NCI-H128 (cell line): Measurements from ENCODE around the gene KAZN.
"Not testable (repeated sequence)": the region's sequence is repeated elsewhere in the genome, so short reads cannot be mapped to it uniquely, and the experiment has no call there.

Experiments used
- DNase-seq: peaks from one replicate; lab custom pipeline; 2025; ENCODE audit not compliant: unreplicated experiment; lab: John Stamatoyannopoulos, UW

KAZN gene

DNA sequence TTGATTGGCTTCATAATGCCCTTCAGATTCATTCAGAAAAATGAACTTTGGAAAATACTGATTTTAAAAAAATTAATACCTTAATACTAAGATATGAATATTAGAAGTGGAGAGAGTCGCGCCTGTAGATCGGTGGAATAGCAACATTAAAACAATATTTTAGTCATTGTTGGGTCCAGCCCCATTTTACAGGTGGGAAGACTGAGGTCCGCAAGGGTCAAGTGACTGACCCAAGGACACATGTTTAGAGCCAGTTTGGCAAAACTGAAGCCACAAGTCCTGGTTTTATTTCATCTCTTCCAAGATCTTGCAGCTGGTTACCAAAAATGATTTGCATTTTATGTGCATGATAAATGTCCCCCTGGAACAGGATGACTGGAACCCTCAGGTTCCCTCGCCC is 441.4 kb downstream of the KAZN start:
- DNase-seq: no peak

DNA sequence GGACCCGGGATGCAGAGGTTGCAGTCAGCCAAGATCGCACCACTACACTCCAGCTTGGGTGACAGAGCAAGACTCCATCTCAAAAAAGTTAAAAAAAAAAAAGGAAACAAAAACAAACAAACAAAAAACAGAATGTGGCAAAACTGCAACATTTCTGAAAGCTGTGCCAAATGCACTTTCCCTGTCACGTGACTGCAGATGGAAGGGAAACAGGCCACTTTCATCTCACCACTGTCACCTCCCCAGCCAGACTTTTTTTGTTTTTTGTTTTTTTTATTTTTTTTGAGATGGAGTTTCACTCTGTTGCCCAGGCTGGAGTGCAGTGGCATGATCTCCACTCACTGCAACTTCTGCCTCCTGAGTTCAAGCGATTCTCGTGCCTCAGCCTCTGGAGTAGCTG is 442.2 kb downstream of the KAZN start:
- not testable (repeated sequence) for DNase-seq

DNA sequence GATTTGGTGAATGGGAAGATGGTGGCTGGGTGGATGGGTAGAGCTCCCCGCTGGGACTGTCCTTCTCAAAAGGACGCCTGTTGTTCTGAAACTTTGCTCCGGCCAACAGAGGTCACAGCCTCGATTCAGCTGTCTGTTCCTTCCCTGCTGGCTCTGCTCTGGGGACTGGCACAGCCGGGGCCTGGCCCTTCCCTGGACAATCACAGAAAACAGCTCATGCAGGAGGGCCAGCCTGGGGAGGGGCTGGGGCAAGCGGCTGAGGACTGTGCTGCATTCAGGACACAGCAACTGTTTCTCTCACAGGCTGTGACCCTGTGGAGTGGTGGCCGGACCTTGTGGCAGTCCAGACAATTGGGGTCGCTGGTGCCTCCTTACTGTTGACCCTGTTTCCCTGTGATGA is 444.4 kb downstream of the KAZN start:
- DNase-seq: no peak

DNA sequence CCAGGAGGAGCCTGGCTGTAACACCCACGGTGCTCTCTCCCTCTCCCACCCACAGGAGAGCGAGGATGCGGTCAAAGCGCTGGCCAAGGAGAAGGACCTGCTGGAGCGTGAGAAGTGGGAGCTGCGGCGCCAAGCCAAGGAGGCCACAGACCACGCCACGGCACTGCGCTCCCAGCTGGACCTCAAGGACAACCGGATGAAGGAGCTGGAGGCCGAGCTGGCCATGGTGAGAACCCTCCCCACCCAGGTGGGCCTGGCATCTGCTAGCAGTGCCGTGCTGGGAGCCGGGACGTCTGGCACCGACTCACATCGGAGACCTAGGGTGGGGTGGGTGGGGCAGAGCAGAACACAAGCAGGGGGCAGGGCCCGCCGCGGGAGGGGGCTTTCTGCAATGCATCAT is 445.4 kb downstream of the KAZN start:
- DNase-seq: no peak

DNA sequence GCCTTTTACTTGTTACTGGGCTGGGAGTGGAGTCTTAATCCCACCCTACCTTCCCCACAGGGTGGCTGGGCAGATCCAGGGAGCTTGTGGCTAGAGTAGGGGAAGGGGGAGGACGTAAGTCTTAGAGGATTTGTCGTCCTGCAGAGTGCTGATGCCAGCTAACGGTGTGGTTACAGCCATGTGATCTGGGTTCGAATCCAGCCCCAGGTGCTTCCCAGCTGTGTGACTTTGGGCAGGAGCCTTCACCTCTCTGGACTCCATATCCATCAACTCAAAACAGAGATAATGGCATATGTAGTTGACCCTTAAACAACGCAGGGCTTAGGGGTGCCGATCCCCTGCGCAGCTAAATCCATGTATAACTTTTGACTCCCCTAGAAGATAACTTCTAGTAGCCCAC is 446.6 kb downstream of the KAZN start:
- DNase-seq: no peak

DNA sequence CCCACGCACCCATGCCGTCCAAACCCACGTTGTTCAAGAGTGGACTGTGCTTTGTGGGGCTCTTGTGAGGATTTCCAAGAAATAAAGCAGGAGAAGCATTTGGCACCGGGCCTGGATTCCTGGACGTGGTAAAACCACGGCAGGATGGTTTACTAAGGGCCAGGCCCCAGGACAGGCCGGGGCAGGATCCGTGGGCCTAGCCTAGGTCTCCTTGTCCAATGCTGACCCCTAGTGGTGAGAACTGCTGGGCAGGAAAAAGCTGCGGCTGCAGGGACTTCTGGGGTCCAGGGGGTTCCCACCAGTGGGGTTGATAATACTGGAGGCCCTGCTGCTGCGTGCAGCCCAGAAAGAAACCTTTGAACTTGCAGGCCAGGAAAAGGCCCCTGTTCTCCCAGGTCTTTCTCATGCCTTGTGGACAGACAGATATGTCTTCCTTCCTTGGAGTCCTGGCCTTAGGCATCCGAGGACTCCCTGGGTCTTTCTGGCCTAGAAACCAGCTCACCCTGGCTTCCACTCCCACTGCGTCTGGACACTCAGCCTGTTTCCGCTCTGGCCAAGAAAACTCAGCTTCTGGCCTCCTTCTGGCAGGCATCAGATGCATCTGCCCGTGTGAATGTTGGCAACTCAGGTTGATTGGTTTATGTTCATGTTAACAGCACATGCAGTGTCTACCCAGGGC is 448.1 kb downstream of the KAZN start:
- DNase-seq: no peak

DNA sequence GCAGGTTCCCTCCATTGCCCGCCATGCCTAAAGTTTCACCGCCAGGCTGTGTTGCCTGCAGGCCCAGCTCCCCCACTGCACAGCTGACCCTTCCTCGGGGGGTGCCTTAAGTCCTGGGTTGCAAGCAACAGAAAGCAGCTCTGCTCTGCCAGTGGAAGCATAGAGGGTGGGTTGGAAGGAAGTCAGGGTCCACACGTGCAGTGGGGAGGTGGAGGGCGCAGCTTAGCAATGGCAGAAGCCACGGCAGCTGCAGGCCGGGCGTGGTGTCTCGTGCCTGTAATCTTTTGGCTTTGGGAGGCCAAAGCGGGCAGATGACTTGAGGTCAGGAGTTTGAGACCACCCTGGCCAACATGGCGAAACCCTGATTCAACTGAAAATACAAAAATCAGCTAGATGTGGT is 448.8 kb downstream of the KAZN start:
- no peak for DNase-seq

DNA sequence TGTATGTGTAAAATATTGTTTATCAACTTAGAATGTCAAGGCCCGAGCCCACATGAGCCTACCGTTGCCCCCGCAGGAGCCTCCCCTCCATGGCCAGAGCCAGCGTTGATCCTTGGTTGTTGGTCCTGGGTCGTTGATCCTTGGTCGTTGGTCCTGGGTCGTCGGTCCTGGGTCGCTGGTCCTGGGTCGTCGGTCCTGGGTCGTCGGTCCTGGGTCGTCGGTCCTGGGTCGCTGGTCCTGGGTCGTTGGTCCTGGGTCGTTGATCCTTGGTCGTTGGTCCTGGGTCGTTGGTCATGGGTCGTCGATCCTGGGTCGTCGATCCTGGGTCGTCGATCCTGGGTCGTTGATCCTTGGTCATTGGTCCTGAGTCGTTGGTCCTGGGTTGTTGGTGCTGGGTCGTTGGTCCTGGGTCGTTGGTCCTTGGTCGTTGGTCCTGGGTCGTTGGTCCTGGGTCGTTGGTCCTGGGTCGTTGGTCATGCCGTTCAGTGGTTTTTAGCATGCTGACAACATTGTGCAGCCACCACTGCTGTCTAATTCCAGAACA is 450.0 kb downstream of the KAZN start:
- DNase-seq: no peak

DNA sequence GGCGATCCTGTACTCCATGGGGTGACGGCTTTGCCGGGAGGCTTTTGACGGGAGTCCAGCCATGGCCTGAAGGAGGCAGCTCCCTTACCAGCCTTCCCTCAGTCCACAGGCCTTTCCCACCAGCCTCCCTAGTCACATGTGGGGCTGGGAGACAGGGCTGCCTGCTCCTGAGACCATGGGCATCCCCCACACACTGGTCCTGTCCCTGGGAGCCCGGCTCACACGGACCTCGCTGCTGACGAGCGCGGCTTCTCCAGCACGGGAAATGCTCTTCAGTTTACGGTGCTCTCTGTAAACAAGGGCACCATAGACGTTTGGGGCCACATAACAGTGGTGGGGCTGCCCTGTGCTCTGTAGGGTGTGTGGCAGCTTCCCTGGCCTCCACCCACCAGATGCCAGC is 450.6 kb downstream of the KAZN start:
- no peak for DNase-seq

DNA sequence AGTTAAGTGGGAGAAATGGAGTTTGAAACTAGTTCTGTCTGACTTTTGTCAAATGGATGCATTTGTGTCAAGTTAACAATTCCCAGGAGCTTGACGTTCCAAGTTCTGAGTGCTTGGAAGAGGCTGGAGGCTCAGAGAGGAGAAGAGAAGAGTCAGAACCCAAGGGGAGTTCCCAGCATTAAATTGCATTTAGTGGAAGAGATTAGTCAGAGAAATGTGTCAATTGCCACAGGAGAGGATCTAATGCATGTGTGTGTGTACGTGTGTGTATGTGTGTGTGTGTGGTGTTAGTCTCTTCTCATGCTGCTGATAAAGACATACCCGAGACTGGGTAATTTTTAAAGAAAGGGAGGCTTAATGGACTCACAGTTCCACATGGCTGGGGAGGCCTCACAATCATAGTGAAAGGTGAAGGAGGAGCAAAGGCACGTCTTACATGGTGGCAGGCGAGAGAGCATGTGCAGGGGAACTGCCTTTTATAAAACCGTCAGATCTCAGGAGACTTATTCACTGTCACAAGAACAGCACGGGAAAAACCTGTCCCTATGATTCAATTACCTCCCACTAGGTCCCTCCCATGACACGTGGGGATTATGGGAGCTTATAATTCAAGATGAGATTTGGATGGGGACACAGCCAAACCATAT is 453.5 kb downstream of the KAZN start:
- no peak for DNase-seq

DNA sequence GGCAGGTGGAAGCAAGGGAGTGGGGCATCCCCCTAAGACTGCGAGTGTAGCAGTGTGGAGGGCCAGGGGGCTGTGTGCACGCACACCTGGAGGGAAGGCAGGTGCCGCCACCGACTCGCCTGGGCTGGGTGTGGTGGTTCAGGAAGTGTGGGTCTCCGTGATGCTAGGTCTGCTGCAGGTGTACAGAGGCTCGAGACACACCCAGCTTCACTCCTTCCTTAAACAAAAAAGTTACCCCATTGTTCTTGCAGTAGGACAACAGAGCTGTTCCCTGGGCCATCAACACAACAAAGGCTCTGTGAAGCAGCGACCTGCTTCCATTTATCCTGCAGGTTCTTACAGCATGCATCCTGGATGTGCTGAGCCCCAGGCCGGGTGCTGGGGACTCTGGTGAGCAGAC is 454.7 kb downstream of the KAZN start:
- no peak for DNase-seq

DNA sequence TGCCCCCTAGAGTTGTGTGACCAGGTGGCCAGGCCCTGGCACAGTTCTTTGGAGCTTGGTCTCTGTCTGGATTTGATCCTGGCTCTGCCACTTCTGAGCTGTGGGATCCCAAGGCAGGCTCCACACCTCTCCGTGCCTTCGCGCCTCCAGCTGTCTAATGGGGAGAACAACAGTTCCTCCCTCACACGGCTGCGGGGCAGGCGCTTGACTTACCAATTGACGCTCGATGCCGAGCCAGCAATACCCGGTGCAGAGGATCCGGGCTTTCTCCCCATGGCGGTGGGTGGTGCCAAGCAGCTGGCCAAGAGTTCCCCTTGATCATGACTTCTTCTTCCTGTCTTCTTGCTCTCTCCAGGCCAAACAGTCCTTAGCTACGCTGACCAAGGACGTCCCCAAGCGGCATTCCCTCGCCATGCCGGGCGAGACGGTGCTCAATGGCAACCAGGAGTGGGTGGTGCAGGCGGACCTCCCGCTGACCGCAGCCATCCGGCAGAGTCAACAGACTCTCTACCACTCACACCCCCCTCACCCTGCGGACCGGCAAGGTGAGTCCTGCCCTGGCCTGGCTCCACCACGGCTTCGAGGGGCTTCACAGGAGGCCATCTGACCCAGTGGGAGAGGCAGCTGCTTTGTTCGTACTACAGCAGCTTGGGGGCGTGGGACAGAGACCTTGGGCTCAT is 457.4 kb downstream of the KAZN start:
- no peak for DNase-seq

DNA sequence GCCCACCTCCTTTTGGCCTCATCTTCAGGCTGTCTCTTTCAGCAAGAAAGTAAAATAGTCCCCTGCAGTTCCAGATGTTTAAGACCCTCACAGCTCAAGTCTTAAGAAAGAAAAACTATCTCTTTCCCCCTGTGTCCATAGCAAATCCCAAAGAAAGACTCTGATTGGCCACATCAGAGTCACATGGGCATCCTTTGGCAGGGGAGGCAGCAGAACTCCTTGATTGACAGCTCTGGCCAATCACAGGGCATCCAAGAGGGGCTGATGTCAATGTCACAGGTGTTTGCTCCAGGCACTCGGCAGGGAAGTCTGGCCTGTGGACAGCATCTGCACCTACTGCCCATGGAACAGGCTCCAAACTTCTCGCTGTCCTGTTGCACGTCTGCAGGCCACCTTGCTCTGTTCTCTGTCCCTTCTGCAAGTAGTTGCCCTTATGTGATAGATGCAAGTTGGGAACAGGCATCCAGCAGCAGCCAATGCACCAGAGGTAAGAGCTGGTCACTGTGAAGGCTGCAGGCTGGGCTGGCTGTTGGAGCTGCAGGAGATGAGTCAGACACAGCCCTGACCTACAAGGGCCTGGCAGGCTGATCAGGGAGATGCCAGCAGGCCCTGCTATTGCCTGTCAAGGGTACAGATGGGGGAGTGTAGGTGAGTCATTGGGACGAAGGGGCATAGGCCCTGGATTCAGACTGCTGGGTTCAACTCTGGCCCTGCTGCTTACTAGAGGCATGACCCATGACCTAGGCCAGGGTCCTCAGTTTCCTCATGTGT is 458.2 kb downstream of the KAZN start:
- no peak for DNase-seq

DNA sequence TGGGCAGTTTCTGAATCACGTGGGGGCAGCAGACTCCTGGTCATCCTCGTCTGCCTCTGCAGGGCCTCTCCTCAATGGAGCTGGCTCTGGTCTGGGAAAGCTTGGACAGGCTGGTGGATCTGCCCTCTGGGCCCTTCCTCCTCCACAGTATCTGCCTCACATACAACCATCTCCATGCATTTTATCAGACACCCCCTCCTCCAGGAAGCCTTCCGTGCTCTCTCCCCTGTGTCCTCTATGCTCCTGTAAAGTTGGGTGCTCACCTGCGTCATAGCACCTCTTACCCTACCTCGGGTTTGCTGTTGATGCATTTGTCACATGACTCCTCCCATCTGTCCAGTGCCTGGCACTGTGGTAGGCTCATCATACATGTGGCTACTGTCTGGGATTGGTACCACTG is 459.3 kb downstream of the KAZN start:
- no peak for DNase-seq

DNA sequence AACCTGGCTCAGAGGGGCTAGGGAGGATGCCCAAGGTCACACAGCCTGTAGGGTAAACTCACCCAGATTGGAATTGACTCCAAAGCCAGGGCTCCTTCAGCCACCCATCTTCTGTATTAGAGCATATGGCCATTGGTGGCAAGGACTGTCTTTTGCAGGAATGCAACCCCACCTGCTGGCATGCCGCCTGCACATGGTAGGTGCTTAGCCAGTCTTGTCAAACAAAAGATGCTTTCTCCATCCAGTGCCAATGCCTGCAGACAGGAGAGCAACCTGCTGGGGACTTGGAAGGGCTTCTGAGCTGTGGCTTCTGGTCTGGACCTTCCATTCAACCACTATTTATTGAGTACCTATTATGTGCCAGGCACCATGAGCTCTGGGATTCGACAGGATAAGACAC is 459.8 kb downstream of the KAZN start:
- DNase-seq: no peak

DNA sequence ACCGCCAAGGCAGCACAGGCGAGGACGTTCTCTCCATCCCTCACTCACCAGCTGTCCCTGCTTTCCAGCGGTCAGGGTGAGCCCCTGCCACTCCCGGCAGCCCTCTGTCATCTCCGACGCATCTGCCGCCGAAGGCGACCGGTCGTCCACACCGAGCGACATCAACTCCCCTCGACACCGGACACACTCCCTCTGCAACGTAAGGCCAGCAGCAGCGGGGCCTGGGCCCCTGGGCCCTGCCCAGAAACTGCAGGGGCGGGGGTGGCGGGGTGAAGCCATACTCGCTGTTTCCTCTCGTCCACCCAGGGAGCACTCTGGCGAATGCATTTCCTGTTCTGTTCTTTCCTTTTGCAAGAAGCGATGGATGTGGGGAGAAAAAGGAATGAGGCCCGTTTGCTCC is 461.6 kb downstream of the KAZN start:
- DNase-seq: no peak

DNA sequence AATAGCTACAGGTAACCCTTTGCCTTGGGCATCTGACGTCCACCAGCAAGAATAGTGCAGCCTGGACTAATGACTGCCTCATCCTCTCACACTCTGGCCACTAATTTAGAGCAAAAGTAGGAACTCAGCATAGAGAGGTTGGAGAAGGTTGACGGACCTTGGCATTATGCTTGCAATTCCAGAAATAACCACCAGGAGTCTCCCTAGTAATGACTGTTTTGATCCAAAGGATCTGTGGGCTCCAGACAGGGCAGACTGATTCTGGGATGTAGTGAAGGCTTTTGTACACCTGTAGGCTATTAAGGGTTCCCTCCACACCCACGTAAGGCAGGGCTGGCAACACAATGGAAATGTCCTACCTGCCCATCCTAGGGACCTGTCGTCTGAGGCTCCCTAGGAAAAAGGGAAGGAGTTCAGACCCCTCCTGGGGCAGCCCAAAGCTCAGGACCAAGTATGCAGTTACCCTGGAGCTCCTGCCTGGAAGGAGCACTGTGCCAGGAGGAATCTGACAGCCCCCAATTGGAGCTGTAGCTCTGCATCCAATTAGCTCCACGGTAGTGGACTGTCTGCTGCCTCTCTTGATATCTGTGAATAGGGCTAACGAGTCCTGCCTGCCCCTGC is 464.1 kb downstream of the KAZN start:
- DNase-seq: no peak

DNA sequence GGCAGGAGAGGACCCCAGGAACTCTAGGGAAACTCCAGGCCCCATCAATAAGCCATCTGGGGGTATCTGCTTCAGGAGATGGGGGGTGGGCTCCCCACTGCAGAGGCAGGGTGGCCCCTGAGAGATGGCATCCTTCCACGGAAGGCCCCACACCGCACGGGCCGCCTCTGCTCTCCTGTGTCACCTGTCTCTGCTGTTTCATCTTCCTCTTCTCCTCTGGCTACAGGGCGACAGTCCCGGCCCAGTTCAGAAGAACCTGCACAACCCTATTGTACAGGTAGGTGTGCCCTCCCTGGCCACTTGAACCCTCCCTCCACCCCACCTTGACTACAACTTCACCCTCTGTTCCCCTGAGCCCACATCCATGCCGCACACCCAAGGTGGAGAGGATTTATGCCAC is 464.9 kb downstream of the KAZN start:
- no peak for DNase-seq

DNA sequence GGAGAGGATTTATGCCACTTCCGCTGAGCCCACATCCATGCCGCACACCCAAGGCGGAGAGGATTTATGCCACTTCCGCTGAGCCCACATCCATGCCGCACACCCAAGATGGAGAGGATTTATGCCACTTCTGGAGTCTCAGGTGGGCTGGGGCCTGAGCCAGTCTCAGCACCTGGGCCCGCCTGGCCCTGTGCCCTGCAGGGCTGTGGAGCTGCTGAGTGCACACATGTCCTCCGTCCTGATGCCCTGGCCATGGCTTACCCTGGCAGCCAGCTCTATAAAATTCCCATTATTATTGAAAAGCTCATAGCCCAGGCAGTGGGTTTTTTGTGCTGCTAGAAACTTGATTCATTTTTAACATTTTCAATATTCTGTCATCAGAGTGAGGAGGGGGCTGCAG is 465.3 kb downstream of the KAZN start:
- no peak for DNase-seq

DNA sequence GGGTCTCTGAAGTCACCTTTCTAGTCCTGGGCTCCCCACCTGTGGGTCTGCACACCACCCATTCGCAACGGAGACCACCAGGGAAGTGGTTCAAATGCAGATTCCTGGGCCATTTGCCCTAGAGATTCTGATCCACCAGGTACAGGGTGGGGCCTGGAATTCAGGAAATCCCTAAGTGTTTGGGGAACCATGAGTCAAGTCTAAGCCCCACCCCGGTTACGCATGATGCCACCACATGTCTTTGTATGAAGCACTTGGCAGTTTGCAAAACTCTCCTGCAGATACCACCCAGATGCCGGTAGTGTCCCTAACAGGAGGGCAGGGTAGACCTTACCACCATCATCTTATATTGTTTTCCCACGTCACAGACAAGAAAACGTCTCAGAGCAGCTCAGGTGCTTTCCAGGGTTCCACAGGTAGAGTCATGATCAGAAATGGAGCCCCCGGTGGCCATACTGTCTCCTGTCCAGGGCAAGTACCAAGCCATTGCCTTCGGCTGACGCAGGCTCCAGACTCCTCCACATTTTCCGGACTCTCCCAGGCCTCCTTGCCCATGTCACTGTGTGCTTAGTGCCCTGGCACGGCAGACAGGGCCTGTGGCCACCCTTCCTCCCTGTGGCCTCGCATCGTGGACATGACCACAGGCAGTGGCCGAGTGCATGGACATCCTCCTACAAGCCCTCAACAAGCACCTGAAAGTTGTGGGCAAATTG is 465.9 kb downstream of the KAZN start:
- no peak for DNase-seq
